LNCaP clone FGC (cell line): Measurements from ENCODE around the gene PCAT7.
"Not testable (repeated sequence)": the region's sequence is repeated elsewhere in the genome, so short reads cannot be mapped to it uniquely, and the experiment has no call there.

Experiments
- DNase-seq: peaks from one replicate; pipeline ENCODE4 v3.0.0-alpha.2; 2011; ENCODE audit warnings: low read depth
- H3K4me3 ChIP-seq: 2 replicates; pipeline ENCODE4 v1.5.1; 2011; ENCODE audit warnings: mild to moderate bottlenecking, low read depth, low read length, control low read depth
- TF ChIP-seq, protein P1 (sequence below): IDR thresholded peaks from 2 replicates; pipeline ENCODE4 v1.5.1; 2012; ENCODE audit warnings: mild to moderate bottlenecking; ENCODE audit not compliant: control insufficient read depth, insufficient read depth; ENCODE audit errors: extremely low read depth

PCAT7 gene

DNA sequence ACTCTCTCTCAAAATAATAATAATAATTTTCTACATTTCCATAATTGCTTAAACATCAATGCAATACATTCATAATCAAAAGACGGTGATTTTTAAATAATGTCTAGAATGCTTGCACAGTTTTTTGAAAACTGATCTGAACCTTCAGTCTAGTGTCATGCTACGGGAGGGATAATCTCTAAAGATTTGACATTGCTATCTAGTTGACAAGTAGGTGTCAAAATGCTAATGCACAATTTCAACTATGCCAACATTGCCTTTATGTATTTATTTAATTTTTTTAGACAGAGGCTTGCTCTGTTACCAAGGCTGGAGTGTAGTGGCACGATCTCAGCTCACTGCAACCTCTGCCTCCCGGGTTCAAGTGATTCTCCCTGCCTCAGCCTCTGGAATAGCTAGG is 16.0 kb upstream of the PCAT7 start:
- no peak overlapping the region for H3K4me3 ChIP-seq

DNA sequence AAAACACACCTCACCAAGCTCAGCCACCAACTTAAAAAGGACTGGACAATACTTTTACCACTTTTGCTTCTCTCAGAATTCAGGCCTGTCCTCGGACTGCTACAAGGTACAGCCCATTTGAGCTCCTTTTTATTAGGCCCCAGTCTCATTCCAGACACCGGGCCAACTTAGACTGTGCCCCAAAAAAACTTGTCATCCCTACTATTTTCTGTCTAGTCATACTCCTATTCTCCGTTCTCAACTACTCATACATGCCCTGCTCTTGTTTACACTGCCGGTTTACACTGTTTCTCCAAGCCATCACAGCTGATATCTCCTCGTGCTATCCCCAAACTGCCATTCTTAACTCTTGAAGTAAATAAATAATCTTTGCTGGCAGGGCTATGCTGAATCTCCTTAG is 10.5 kb upstream of the PCAT7 start:
- not testable (repeated sequence) for H3K4me3 ChIP-seq, DNase-seq

More for the DNA sequence above, 16.0 kb upstream of the PCAT7 start:
- DNase-seq: no peak
- TF ChIP-seq, protein P1, sequence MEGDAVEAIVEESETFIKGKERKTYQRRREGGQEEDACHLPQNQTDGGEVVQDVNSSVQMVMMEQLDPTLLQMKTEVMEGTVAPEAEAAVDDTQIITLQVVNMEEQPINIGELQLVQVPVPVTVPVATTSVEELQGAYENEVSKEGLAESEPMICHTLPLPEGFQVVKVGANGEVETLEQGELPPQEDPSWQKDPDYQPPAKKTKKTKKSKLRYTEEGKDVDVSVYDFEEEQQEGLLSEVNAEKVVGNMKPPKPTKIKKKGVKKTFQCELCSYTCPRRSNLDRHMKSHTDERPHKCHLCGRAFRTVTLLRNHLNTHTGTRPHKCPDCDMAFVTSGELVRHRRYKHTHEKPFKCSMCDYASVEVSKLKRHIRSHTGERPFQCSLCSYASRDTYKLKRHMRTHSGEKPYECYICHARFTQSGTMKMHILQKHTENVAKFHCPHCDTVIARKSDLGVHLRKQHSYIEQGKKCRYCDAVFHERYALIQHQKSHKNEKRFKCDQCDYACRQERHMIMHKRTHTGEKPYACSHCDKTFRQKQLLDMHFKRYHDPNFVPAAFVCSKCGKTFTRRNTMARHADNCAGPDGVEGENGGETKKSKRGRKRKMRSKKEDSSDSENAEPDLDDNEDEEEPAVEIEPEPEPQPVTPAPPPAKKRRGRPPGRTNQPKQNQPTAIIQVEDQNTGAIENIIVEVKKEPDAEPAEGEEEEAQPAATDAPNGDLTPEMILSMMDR: no peak

GRCh38 chr9:94545940-94546339 is 8.9 kb upstream of the PCAT7 start:
- TF ChIP-seq, protein P1: no peak
- H3K4me3 ChIP-seq: no peak overlapping the region

DNA sequence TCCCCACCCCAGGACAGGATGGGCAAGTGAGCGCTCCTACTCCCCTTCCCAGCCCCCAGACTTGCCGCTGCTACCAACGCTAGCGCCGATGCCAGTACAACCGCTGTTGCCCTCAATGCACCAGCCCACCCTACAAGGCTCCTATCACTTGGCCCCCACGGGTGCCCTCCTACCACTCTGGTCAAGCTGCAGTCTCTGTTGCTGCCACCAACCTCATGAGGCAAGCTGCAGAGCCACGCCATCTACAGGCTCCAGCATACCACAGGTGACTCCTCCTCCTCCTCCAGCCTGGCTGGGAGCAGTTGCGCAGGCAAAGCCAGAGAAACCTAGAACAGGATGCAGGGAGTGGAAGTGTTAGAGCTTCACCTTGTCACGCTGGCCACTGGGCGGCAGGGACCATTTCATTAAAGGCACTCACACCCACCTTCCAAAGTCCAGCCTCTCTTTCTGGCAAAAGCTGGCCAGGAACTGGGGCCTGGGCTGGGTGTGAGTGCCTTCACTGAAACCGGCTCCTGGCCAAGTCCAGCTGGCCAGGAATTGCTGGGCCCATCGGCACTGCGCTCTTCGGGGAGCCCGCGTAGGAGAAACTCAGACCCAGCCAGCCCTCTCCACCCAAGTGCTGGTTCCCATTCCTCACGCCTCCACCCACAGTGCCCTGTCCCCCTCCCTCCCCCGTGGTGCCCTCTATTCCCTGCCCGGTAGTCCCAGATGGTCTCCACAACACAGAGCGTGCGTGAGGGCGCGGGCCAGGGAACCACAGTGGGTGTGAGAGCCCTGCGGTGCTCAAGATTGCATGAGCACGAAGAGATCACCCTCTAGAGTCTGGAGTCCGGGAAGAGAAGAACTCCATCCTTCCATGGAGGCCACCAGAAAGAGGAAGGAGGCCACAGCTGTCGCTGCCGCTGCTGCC is 1.6 kb upstream of the PCAT7 start:
- DNase-seq: no peak
- TF ChIP-seq, protein P1: peak; percentile 38
- H3K4me3 ChIP-seq: peak overlapping the region; percentile 60

More at GRCh38 chr9:94545940-94546339, 8.9 kb upstream of the PCAT7 start:
- DNase-seq: no peak

- DNase-seq: no peak
- TF ChIP-seq, protein P1: no peak
- peak overlapping the region; percentile 60 for H3K4me3 ChIP-seq
Measured at GRCh38 chr9:94554078-94554438, 825 bp upstream of the PCAT7 start.

GRCh38 chr9:94557376-94557775 is 2.5 kb downstream of the PCAT7 start:
- TF ChIP-seq, protein P1: no peak
- no peak overlapping the region for H3K4me3 ChIP-seq
- no peak for DNase-seq

DNA sequence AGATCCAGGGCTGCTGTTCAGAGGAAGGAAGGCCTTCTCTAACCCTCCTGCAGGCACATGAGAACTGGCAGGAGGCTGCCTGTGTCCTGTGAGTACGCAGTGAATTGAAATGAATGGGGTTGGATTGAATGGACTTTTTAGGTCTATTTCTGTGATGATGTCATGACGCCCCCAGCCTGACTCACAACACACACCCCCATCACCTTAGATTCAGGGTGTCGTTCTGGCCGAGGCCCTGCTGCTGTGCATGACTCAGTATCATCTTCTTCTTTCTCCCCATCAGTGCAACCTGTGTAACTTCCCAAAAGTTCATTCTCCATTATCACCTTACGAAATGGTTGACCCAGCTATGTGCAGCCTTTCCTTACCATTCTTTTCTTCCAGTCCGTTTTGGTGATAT is 5.4 kb downstream of the PCAT7 start:
- H3K4me3 ChIP-seq: no peak overlapping the region
- no peak for DNase-seq
- TF ChIP-seq, protein P1: no peak
